Adrenal gland (tissue), 12 donors: Measurements from ENCODE around the gene AP4E1. TPM values are rescaled to one million over a fixed set of nuclear protein-coding genes. Genes with fewer than 3 reads are reported as not detected.

Experiments
- DNase-seq, 7 donors: peaks; one replicate each; pipeline ENCODE4 v3.0.0-alpha.2; 2019 to 2020
- H3K27ac ChIP-seq, 5 donors: fragments of 200-600 bp; sonication (generic) in 4 of 5; 1 replicate in 3 of 5; 2 replicates in 2 of 5; pipeline versions ENCODE4 v1.5.1 to v1.8.0; 2016 to 2020; ENCODE audit warnings: mild to moderate bottlenecking in 1 of 5
- H3K27me3 ChIP-seq: fragments of 200-600 bp; 2 replicates; pipeline ENCODE4 v1.8.0; 2021
- H3K36me3 ChIP-seq, 2 donors: fragments of 200-600 bp; replicated peaks in 1 of 2; 1 replicate in 1 of 2; 2 replicates in 1 of 2; pipeline versions ENCODE4 v1.5.1 to v1.8.0; 2018 to 2022
- H3K4me1 ChIP-seq, 2 donors: fragments of 200-600 bp; replicated peaks in 1 of 2; 1 replicate in 1 of 2; 2 replicates in 1 of 2; pipeline versions ENCODE4 v1.5.1 to v1.8.0; 2018 to 2021
- H3K4me3 ChIP-seq, 4 donors: fragments of 200-600 bp; sonication (generic) in 3 of 4; one replicate each; pipeline ENCODE4 v1.5.1; 2016 to 2018
- H3K9me3 ChIP-seq, 3 donors: fragments of 200-600 bp; sonication (generic) in 1 of 3; replicated peaks in 1 of 3; 1 replicate in 2 of 3; 2 replicates in 1 of 3; pipeline versions ENCODE4 v1.5.1 to v1.8.0; 2016 to 2021
- CTCF ChIP-seq, 6 experiments: fragments of 450-650 bp in 4 of 6; fragments of 200-600 bp in 2 of 6; sonication (generic) in 1 of 6; IDR thresholded peaks; 1 replicate in 5 of 6; 2 replicates in 1 of 6; pipeline versions ENCODE4 v1.5.1 to v1.8.0; 2016 to 2021; ENCODE audit warnings: antibody characterized with exemption in 6 of 6, mild to moderate bottlenecking in 2 of 6, moderate library complexity in 1 of 6
- POLR2A ChIP-seq, 2 donors: fragments of 450-650 bp; IDR thresholded peaks; one replicate each; pipeline ENCODE4 v1.6.1; 2017; ENCODE audit warnings: antibody characterized with exemption in 2 of 2, mild to moderate bottlenecking in 2 of 2, moderate library complexity in 1 of 2
- WGBS, 4 donors: extraction: QIAGEN DNeasy Blood & Tissue Kit in 2 of 4; methylation state at CpG; one replicate each; pipeline versions ENCODE4 v1.1.5 to v1.1.7; 2013 to 2017; 5-methylcytosine and 5-hydroxymethylcytosine counted together
- intact Hi-C, 2 donors: fragments of 100-400 bp; cut with DNase I; formaldehyde crosslinking; loops; one replicate each; pipeline versions ENCODE4 v1.14.1 to v1.15.0; 2022 to 2023
- polyA plus RNA-seq, 3 donors: library from polyadenylated mRNA; stranded (reverse); fragments of 200-250 nt in 2 of 3; fragments of 350-450 nt in 1 of 3; fragmentation: Illumina TruSeq in 1 of 3; extraction: RNeasy Lipid Tissue Mini Kit (QIAGEN cat#74804) in 1 of 3; gene quantifications; one replicate each; pipeline ENCODE4 v1.2.3, GENCODE V29; 2013 to 2014
- total RNA-seq, 9 donors: library from RNA; depleted of rRNA in 4 of 9; stranded (reverse); fragments of >200 nt in 4 of 9; fragments of 120-200 nt in 1 of 9; fragmentation: NEBNext Ultra II Directional in 1 of 9; extraction: Animal tissue kit (Norgen Biotek cat#: 25700) in 1 of 9; gene quantifications; one replicate each; pipeline versions ENCODE4 v1.1.0 to v1.2.4, GENCODE V29; 2013 to 2023
- donor health status: healthy with polysubstance abuse.
- donor health status: Bipolar disorder and iron deficiency.
- donor health status: DM: yes; HTN: yes; CAD: no.
- donor health status: DM: no; HTN: no; CAD: no.
- donor health status: DM: no; HTN: no; CAD: no.
- donor health status: DM: yes; HTN: yes; CAD: no.

AP4E1 gene
- total and polyA plus RNA-seq, 12 donors = 2.0 to 23.0 (median 9.5) TPM

- no peaks in the 10 kb centered on the region for H3K27me3 ChIP-seq
- intact Hi-C loops = no loop called here
- no peak overlapping the region for H3K27ac ChIP-seq
- H3K4me1 ChIP-seq = no peaks in the 10 kb centered on the region
- H3K36me3 ChIP-seq = no peaks in the 10 kb centered on the region
- TF ChIP-seq CTCF (IDR thresholded peaks at IDR 0.05) = no peak
- TF ChIP-seq POLR2A (IDR thresholded peaks at IDR 0.05) = no peak
- 84 to 94% (median 92%) methylated on average over 4 to 7 of the region's 7 CpGs for WGBS, 4 donors
- no peak for DNase-seq
- no peaks in the 10 kb centered on the region for H3K9me3 ChIP-seq
- H3K4me3 ChIP-seq = no peak overlapping the region
Observed at GRCh38 chr15:51038162-51038973, 129.9 kb downstream of the AP4E1 start.

GRCh38 chr15:51038974-51039319 lies 130.5 kb downstream of the AP4E1 start:
- H3K4me3 ChIP-seq = no peak overlapping the region
- H3K4me1 ChIP-seq = no peaks in the 10 kb centered on the region
- no peaks in the 10 kb centered on the region for H3K27me3 ChIP-seq
- H3K27ac ChIP-seq = no peak overlapping the region
- no peaks in the 10 kb centered on the region for H3K9me3 ChIP-seq
- no peak for TF ChIP-seq POLR2A (IDR thresholded peaks at IDR 0.05)
- DNase-seq = no peak
- 100% methylated on average over 2 of the region's 2 CpGs; no CpG with 5 or more reads in 1 of the 4 donors for WGBS, 4 donors
- H3K36me3 ChIP-seq = no peaks in the 10 kb centered on the region
- intact Hi-C loops = no loop called here

GRCh38 chr15:51044037-51044727 lies 135.7 kb downstream of the AP4E1 start:
- WGBS, 4 donors = 50 to 70% (median 62%) methylated on average over 4 of the region's 4 CpGs
- no peaks in the 10 kb centered on the region for H3K36me3 ChIP-seq
- no peaks in the 10 kb centered on the region for H3K27me3 ChIP-seq
- H3K4me1 ChIP-seq = peaks cover 0 to 8% of the 10 kb centered on the region in 2 donors
- intact Hi-C loops = no loop called here
- no peak overlapping the region for H3K4me3 ChIP-seq
- DNase-seq = no peak
- no peak overlapping the region for H3K27ac ChIP-seq
- TF ChIP-seq CTCF (IDR thresholded peaks at IDR 0.05) (no peak), POLR2A (IDR thresholded peaks at IDR 0.05) (no peak)
- H3K9me3 ChIP-seq = no peaks in the 10 kb centered on the region

- no peaks in the 10 kb centered on the region for H3K9me3 ChIP-seq
- no peaks in the 10 kb centered on the region for H3K36me3 ChIP-seq
- no peak overlapping the region for H3K4me3 ChIP-seq
- H3K27me3 ChIP-seq = no peaks in the 10 kb centered on the region
- no peak for DNase-seq
- H3K27ac ChIP-seq = no peak overlapping the region
- no peak for TF ChIP-seq CTCF (IDR thresholded peaks at IDR 0.05)
- TF ChIP-seq POLR2A (IDR thresholded peaks at IDR 0.05) = no peak
- intact Hi-C loops = no loop called here
- 83 to 92% (median 88%) methylated on average over 2 of the region's 2 CpGs for WGBS, 4 donors
- peaks cover 0 to 8% of the 10 kb centered on the region in 2 donors for H3K4me1 ChIP-seq
Observed at GRCh38 chr15:51046016-51046415, 137.5 kb downstream of the AP4E1 start.
